Fibroblast of mammary gland (primary cell): ENCODE data around the gene OLFML2B.

ENCODE experiments used
- DNase-seq: peaks from one replicate; pipeline ENCODE4 v3.0.0-alpha.2; 2010; ENCODE audit warnings: low read depth
- H3K4me3 ChIP-seq: 2 replicates; pipeline ENCODE4 v1.5.1; 2011; ENCODE audit warnings: low read depth, mild to moderate bottlenecking, low read length, moderate library complexity; ENCODE audit not compliant: control insufficient read depth
- TF ChIP-seq, protein P1 (sequence below): conservative IDR thresholded peaks from 2 replicates; pipeline ENCODE4 v1.5.1; 2011; ENCODE audit warnings: low read depth, low read length, inconsistent platforms; ENCODE audit not compliant: control insufficient read depth, insufficient read depth

OLFML2B gene

GRCh38 chr1:162026881-162027280 is 3.2 kb upstream of the OLFML2B start:
- TF ChIP-seq, protein P1, sequence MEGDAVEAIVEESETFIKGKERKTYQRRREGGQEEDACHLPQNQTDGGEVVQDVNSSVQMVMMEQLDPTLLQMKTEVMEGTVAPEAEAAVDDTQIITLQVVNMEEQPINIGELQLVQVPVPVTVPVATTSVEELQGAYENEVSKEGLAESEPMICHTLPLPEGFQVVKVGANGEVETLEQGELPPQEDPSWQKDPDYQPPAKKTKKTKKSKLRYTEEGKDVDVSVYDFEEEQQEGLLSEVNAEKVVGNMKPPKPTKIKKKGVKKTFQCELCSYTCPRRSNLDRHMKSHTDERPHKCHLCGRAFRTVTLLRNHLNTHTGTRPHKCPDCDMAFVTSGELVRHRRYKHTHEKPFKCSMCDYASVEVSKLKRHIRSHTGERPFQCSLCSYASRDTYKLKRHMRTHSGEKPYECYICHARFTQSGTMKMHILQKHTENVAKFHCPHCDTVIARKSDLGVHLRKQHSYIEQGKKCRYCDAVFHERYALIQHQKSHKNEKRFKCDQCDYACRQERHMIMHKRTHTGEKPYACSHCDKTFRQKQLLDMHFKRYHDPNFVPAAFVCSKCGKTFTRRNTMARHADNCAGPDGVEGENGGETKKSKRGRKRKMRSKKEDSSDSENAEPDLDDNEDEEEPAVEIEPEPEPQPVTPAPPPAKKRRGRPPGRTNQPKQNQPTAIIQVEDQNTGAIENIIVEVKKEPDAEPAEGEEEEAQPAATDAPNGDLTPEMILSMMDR = no peak
- DNase-seq = peak; percentile 92
- H3K4me3 ChIP-seq = no peak overlapping the region

DNA sequence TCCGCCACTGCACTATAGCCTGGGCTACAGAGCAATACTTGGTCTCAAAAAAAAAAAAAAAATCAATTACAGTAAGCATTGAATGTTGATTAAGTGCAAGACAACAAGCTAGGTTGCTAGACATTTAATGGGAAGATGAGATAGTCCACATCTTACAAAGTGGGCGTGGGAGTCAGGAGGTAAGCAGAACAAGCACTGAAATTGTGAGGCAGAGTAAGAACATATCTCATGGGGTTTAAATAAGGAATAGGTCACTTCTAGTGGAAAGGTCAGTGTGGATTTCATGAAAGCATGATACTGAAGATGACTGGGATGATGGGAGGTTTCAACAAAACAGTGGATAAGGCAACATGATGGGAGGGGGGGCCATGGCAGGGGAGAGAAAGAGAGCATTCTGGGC is 1.9 kb upstream of the OLFML2B start:
- no peak overlapping the region for H3K4me3 ChIP-seq
- TF ChIP-seq, protein P1 = no peak
- DNase-seq = no peak

DNA sequence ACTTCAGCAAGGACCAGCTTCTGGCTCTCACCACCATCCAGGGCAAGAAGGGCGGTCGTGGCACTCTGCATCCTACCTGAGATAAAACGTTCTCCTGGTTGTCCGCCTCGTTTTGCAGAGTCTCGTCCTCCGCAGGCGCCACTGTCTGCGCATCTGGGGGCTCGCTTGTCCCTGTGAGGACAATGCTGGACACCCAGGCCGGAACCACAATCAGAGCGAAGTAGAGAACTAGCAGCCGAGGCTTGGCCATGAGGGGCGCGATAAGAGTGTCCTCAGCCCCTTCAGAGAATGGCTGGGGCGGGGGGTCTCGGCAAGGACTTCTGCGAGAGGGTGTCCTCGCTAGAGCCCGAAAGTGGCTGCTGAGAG is 505 bp downstream of the OLFML2B start:
- H3K4me3 ChIP-seq = peak overlapping the region; percentile 85
- no peak for DNase-seq
- TF ChIP-seq, protein P1 = no peak

- peak overlapping the region; percentile 85 for H3K4me3 ChIP-seq
- DNase-seq = peak; percentile 27
- TF ChIP-seq, protein P1 = no peak
Observed at GRCh38 chr1:162022626-162023025, 1.0 kb downstream of the OLFML2B start.

- H3K4me3 ChIP-seq = no peak overlapping the region
- DNase-seq = no peak
Observed at GRCh38 chr1:162021124-162021523, 2.5 kb downstream of the OLFML2B start.

GRCh38 chr1:162020150-162020549 is 3.5 kb downstream of the OLFML2B start:
- no peak overlapping the region for H3K4me3 ChIP-seq
- TF ChIP-seq, protein P1 = no peak
- peak; percentile 72 for DNase-seq

More at GRCh38 chr1:162021124-162021523, 2.5 kb downstream of the OLFML2B start:
- TF ChIP-seq, protein P1 = no peak

DNA sequence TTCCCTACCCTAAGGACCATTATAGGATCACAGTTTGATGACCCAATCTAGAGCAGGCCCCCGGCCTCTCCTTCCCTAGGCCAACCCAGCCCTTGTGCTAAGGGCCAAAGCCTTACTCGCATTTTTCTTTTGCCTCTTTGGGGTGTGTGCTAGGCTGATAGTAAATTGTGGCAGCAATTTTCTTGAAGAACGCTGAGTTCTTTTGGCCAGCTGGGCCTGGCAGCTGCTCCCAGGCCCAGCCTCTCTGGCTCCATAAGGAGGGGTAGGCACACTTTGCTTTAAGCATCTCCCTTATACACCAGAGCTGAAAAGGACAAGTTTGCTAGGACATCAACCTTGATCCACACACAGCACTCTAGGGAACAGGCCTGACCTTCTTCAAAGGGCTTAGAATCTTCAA is 4.2 kb downstream of the OLFML2B start:
- TF ChIP-seq, protein P1 = no peak
- no peak for DNase-seq

More for the DNA sequence above, 4.2 kb downstream of the OLFML2B start:
- no peak overlapping the region for H3K4me3 ChIP-seq
